HG02798 (cell line): Measurements from ENCODE around the gene STK24.

Experiments used
- ATAC-seq: cut with Tn5 transposase; IDR thresholded peaks from one replicate; pipeline ENCODE4 v1.9.1; 2021; ENCODE audit warnings: mild to moderate bottlenecking; ENCODE audit not compliant: unreplicated experiment, poor library complexity

The STK24 gene

DNA sequence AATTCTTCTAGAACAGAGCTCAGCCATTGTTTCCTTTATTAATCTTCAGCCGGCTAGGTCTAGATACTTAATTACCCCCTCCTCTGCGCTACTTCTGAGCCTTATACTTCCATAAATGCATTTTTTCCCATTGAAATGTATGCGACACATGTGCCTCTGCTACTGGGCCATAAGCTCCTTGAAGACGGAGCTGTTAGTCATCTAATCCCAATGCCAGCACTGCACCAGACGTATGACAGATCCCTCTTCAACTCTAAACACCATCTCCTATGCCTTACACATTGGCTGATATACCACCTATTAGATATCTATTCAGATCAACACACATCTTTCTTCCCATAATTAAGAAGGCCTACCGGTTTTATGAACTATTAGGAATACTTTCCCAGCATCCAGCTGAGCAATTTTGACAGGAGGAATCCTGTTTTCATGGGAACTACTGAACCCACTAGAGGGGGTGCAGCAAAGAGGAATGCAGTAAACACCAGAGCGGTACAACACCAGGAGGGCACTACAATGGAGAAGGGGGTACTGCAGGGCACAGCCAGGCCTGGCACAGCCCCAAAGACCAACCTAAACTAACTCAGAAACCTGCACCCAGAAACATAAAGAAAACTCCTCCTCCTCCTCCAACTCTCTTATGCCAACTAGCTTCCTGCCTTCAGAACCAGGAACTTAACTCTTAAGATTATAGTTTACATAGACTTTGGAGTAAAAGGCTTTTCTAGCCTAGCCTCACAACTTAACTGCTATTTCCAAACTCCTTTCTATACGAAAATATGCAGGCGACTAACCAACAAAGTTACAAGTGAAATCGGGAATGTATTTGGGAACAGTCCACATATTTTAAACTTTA, 18.7 kb downstream of the STK24 start:
- no peak for ATAC-seq

DNA sequence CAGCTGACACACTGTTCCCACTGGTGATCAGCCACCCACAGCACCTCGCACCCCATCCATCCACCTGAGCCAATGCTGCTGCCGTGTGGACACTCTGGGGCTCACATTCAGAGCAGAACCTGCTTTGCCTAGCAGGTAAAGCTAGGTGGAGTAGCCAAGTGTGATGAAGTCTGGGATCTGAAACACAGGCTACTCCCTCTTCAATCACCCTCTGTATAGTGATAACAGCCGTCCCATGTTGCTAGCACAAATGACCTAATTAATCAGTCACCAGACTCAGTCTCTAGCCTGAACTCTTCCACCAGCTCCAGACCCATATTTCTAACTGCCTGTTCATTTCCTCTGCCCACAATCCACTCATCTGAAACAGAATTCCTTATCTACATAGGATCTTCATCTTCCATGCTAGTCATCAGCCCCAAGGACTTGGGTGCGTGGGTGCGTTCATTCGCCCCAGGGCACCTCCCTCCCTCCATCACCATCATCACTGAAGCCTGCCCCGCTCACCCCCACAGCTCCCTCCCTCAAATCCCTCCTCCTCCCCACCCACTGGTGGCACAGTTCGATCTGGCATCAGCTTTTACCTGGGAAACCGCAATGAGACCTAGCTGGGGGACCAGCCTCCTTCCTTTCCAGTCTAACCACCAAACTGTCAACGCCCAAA, 19.8 kb downstream of the STK24 start:
- ATAC-seq = no peak

DNA sequence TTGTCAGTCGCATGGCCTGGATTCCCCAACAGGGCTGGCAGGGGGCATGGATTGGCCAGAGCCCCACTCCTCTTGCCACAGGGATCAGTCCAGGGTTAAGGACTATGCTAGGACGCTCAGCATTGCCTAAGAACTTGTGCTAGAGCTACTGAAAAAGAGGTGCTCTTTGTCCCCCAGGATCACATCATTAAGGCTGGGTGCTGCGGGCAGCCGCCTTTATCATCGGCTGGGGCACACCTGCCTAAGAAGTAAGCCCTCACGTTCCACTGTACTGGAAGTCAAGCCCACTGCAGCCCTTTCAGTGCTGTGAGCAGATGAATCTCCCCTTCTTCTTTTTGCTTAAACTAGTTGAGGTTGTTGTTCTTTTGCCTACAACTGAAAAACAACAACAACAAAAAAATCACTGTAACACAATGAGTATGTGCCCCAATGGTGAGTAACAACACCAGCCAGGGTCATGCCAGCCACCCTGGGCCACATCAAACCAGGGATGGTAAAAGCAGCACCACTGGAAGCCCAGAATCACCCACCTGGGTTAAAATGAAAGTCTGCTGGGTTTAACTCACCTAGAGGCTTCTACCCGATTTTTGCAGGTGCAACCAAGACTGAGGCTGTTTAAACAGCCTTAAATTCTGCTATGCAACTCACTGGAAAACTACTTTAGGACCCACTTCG, 20.6 kb downstream of the STK24 start:
- ATAC-seq = no peak

DNA sequence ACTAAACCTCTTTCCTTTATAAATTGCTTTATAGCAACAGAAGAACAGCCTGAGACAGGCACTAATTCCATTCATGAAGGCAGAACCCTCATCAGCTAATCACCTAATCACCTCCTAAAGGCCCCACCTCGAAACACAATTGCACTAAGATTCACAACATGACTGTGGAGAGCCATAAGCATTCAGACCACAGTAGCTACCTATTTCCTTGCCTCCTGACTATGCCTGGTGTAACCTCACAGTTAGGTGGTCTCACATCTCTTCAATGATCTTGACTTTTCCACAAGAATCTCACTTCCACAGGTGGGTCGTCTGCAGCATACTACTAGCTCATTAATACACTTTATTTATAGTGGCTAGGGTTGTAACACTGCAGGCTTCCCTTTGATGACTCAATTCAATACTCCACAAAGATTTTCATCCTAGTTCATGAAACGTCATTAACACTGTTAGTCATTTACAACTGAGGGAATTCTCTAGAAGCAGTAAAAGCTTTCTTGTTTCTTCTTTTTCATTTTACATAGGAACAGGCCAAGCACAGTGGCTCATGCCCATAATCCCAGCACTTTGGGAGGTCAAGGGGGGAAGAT, 27.1 kb downstream of the STK24 start:
- ATAC-seq = peak; percentile 58

DNA sequence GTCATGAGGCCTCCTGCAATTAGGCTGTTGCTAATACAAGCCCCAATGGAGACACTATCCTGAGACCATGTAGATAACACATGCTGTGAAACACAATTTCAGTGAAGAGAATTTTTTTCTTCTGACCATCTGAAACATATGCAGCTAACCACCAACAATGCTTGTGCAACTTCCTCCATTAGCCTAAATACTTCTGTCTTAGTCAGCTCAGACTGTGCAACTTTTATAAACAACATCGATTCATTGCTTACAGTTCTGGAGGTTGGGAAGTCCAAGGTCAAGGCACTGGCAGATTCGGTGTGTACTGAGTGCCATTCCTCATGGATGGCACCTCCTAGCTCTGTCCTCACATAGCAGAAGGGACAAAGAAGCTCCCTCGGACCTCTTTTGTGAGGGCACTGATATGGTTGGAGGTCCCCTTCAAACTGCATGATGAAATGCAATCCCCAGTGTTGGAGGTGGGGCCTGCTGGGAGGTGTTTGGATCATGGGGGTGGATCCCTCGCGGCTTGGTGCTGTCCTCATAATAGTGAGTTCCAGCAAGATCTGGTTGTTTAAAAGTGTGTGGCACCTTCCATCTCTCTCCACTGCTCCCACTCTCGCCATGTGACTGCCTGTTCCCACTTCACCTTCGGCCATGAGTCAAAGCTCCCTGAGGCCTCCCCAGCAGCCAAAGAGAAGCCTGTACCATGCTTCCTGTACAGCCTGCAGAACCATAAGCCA, 27.7 kb downstream of the STK24 start:
- no peak for ATAC-seq

DNA sequence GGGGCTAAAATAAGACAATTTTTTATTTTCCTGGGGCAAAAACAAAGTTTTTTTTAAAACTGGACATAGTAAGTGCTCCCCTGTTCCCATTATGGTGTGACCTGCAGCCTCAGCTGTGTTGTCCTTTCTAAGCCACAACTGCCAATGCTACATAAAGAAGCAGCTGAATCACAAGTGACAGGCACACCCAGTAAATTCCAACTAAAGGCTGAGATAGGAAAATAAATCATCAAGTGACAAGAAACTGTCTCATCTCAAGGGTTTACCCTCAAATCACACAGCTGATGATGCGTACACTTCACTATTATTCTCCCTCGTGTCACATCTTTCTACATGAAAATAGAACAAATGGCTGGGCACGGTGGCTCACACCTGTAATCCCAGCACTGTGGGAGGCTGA, 28.7 kb downstream of the STK24 start:
- no peak for ATAC-seq

DNA sequence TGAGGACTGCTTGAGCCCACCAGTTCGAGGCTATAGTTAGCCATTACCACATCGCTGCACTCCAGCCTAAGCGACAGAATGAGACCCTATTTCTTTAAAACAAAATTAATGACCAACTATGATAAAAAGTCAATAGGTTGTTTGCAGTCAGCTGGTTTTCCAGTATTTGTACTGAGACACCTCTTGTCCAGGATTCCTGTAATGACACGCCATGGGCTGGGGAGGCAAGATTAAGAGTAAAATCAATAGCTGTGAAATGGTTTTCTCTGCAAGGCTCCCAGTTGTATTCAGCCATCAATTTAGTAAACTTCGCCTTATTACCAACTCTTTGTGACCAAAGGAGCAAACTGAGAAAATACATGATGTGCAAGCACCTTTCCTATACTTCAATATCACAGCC, 29.5 kb downstream of the STK24 start:
- ATAC-seq = no peak

DNA sequence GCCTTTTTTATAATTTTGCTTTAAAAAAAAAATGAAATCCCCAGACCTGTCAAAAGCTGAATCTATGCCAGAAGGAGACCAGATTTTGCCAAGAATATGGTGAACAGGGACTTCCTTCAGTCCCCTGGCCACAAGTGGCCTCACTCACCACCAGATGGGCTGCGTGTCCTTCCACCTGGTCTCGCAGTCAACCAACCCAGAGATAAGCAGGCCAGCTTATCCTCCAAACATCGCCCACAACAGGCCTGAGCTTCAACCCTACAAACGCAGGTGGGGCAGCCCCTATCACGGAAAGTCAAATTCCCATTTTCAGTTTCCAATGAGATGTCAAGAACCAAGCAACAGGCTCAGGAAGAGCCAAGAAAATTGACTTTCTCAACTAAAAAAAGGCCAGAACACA, 30.5 kb downstream of the STK24 start:
- no peak for ATAC-seq

DNA sequence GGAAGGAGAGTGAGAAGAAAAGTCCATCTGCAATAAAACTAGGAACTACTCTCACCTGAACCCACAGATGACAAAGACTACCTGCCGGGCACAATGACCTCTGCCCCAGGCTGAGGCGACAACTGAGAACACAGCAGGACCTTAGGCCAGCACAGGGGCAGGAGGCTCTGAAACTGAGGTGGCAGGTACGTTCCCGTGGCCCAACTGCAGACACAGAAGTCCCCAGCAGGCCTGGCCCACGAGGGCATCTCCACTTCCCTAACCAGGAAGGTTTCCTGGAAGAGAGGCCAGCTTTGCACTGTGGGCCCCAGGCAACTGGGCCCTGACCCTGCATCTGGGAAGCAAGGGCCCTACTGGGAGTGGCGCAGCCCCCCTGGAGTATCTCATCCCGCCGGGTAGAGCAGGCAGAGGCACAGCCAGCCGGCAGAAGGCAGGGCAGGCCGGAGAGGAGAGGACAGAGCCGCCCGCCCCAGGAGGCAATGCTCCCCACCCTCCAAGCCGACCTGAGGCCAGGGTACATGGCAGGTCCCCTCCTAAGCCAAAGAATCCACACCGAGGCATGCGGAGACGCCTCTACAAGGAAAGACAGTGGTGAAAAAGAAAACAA, 32.7 kb downstream of the STK24 start:
- no peak for ATAC-seq

DNA sequence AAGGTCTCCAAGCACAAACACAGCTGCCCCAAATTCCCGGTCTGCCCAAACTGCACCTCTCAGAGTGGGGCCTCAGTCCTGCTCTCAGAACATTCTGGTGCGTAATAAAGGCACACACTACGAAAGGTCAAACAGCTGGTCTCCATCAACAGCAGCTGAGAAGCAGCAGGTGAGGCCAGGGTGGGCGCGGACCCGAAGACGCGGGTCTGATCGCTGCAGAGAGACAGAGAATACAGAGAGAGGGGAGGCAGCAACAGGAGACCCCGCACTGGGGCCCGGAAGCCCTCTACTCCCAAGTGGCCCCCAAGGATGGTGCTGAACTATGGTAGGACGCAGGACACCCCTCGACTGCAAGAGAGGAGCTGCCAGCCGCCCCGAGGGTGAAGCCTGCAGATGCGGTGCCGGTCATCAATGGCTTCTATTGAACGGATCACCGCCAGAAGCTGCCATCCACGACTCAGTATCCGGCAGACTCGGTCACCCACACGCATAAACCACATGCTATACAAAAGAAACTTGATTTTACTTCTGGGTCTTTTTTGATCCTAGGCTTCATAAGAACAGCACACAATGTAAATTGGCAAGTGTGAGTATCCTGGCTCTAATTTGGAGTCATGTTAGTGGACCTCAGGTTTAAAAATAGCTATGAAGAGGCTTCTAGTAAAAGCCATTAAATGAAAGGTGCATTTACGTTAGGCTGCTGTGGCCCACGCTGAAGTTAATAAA, 33.4 kb downstream of the STK24 start:
- peak; percentile 26 for ATAC-seq

DNA sequence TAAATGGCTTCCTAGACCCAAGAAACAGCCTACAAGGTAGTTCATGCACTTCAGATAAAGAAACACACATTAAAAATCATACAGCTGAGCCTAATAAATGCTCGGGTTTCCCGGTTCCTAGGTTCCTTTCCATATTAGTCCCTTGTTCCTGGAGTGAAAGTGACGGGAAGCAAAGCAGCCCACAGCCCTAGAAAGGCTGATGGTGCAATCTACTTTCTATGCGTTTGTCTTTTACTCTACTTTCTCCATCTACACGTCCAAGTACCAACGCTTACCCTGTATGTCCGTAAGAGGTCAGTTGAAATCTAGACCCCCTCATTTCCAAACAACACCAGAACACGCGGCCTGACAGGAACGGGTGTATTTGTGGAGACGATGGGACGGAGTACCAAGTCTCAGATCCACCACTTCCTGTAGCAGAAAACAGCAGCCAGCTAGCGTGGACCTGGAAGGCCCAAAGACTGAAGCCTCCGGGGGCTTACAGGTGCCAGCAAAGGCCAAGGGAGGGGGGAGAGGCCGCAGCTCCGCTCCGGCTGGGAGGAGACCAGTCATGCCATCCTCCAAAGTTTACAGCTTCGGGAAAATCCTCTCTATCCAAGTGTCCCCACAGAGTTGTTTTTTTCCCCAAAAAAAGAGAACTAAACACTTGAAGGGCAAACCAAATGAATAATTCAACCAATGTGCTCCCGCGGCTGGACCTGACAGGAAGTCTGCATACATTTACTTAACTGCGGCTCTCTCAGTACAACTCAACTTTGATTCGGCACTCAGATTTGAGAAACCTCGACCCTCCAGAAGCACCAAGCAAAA, 34.1 kb downstream of the STK24 start:
- peak; percentile 44 for ATAC-seq

DNA sequence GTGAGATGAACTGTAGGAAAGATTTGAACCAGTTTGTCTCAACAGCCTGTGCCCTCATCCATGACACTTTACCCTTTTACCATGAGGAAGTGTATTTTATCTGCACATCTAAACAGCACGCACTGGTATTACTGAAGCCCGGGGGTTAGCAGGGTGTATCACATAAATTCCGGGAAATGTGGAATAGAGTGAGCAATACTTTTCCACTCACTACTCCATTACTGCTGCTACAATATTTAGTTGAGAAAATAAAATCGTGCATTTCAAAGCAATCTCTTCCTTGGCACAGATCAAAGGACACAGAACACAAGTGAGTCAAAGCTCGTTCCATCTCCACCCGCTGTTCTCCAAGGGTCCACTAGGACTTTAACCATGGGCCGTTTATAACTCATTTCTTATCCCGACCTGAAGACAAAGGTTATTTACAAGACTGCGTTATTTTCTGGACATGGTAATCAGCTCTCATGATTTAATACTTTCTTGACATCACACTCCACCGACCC, 35.2 kb downstream of the STK24 start:
- ATAC-seq = no peak

DNA sequence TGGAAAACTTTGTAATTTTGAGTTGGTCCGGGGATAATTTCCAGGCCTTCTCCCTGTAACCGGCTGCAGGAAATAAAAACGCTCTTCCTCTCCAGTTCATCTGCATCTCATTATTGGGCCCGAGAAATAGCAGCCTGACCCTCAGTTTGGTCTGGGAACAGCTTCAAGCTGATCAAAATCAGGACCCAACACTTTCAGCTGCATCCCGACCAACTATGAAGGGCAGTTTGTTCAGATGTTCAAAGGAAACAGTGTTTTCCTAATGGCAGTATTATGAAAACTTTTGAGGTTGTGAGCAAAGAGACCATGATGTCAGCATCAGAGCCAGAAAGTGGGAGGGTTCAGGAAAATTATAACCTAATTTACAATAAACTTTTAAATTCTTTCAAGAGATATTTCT, 35.7 kb downstream of the STK24 start:
- no peak for ATAC-seq

DNA sequence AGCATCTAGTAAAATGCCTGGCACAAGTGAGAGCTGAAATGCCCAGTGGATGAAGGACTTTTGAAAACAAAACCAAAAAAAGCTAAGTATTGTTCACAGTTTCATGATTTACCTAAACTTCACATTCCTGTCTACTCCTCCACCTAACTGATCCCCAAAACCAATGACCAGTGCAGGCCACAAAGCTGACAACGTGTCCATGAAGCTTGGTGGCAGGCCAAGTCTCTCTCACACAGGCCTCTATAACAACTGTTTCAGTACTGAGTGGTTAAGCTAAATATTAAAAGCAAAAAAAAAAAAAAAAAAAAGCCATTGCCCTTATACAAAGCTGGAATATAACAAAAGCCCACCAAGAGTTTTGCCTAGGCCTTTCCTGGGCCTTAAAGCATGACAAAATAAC, 36.4 kb downstream of the STK24 start:
- ATAC-seq = no peak

DNA sequence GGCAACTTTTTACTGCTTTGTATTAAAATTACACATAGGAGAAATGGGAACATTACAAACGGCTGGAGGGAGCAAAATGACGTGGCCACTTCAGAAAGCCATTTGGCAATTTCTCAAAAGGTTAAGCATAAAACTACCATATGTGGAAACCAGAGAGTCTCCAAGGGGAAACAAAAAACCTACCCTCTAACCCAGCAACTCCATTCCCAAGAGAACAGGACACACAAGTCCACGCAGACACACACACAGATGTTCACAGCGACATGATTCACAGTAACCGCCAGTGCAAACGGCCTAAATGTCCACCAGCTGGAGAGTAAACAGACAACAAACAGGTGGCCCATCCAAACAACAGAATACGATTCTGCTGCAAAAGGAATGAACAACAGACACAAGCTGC, 37.2 kb downstream of the STK24 start:
- no peak for ATAC-seq

DNA sequence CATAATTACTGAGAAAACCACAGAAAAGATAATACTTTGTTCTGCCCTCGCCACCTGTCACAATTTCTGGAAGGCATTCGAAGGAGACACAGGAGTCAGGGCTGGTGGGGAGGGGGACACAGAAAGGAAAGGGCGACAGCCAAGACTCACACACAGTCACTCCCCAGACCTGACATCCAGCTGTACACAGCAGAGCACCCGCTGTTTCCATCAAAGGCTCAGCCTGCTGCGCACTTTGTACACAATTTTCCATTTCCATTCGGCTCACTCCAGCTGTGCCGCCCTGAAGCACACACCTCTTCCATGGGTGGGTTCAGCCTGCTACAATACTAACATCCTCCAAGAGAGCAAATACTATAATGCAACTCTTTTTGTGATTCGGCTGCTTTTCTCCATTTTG, 38.0 kb downstream of the STK24 start:
- ATAC-seq = no peak

DNA sequence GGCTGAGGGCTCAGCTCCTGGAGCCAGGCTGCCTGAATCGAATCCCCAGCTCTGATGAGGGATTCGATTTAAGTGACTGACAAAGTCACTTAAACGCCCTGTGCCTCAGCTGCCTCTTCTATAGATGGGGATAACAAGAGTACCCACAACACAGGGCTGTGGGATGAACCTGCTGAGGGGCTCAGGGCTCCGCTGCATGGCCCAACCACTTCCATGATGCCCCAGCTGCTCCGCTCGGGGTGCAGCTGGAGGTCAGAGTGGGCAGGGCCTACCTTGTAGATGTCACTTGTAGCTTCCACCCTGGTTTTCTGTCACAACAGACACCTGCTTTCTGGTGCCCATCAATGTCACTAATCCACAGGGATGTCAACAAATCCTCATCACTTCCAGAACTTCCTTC, 39.2 kb downstream of the STK24 start:
- no peak for ATAC-seq

DNA sequence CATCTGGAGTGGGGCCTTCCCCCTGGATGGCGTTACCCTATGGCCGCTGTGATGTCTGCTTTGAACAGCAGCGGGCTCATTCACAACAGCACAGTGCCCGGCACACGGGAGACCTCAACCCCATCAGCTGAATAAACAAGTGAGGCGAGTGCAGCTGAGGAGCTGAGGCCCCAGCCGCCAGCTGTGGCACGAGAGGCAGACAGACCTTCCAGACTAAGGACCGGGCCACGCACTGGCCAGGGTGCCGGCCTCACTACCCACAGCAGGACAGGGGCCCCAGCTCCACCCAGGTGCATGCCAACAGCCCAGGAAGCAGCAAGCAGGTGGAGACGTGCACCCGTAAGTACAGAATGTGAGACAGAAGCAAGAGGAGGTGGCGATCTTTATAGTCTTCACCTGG, 39.6 kb downstream of the STK24 start:
- ATAC-seq = no peak
